NCI-H226 (cell line): ENCODE results near the gene MST1.

Experiments
- DNase-seq: peaks from one replicate; pipeline ENCODE4 v3.0.0-alpha.2; 2015

The MST1 gene

DNA sequence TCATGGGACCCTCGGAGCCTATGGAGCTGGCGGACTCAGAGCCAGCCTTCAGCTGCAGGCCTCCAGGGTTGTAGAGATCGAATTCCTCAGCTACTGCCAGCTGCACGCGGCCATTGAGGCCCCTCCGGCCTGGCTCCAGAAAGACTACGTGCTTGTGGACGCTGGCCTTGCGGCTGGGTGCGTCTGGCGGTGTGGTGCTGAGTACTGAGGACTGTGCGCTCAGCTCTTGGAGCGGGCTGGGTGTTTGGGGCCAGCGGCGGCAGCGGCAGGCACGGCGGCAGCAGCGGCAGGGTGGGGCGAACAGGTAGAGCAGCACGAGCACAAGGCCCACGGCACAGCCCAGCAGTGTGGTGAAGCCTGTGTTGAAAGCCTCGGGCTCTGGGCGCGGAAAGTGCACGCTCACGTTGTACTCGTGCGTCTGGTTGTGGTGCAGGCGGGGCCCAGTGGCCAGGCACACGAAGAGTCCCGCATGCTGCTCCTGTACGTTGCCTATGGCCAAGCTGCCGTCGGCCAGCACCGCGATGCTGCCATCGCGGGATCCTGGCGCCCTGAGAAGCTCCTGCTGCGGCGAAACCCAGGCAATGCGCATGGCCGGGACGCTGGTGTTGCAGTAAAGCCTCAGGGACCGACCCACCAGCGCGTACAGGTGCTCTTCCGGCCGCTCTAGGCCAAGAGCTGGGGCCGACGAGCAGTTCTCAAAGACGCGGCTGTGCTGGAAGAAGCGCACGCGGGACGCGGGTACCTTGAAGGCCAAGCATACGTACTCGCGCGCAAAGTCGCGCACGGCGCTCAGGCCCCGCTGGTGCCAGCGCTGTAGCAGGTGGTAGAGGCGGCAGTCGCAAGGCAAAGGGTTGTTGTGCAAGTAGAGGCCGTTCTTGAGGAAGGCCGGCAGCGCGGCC is 28.9 kb upstream of the MST1 start:
- no peak for DNase-seq

DNA sequence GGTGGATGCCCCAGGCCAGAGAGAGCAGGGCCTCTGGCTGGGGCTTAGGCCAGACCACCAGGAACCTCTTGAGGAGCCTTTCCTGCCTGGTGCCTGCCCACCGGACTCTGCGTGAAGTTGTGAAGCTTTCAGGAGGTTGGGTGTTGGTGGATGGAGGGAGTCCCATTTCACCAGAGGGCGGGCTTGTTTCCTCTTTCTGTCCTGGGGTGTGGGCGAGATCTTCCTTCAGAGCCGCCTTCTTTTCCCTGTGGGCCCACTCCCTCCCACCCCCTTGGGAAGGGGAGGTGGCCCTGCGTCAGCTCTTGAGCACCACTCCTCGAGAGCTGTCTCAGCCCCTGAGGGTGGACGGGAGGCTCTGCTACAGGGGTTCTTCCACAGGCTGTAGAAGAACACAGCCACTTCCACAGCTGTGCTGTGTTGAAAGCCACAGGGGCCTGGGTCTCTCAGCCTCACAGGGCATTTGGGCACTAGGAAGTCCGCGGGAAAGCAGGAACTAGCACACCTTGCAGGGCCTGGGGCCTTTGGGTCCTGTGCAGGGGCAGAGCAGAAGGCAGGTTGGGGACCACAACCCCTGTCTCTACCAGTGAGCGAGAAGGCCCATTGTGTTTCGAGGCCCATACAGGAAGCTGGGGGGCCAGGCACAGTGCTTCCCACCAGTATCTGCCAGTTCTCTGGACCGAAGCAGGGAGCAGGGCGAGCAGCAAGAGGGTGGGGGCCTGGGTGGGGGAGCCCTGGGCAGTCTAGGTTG is 28.1 kb upstream of the MST1 start:
- DNase-seq, result no peak

DNA sequence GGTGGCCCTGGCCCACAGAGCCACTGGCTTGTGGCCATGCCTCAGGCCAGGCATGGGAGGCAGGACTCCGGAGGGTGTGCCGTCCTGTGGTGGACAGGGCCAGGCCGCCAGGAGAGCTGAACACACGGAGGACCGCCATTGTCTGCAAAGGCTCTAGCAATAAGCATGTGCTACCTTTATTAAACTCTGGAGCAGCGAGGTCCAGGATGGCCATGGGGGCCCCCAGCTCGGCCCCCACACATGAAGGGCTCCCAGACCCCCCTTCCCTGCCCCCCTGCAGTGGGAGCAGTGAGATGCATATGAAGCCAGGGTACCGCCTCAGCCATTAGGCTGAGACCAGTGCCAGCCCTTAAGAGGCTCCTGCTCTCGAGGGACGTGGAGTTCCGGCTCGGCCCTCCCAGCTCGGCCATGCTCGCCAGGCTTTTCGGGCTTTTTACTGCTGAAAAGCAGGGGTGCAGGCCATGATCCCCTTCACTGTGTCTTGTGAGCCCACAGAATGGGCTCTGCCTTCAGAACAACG is 27.5 kb upstream of the MST1 start:
- DNase-seq, result no peak

DNA sequence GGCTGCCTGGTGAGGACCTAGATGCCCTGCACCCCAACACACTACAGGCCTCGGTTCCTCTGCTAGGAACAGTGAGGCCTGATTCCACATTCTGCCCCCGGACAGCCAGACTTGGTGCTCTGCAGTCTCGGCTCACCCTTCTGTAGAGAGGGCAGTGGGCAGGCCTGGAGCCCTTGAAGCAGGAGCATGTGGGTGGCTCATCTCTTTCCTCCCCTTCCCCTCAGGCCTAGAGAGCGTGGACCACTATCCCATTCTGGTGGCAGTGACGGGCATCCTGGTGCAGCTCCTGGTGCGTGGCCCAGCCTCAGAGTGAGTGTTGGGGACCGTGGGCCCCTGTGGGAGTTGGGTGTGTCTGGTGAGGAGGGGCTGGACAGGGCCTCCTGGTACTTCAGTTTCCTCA is 26.9 kb upstream of the MST1 start:
- DNase-seq, result no peak

DNA sequence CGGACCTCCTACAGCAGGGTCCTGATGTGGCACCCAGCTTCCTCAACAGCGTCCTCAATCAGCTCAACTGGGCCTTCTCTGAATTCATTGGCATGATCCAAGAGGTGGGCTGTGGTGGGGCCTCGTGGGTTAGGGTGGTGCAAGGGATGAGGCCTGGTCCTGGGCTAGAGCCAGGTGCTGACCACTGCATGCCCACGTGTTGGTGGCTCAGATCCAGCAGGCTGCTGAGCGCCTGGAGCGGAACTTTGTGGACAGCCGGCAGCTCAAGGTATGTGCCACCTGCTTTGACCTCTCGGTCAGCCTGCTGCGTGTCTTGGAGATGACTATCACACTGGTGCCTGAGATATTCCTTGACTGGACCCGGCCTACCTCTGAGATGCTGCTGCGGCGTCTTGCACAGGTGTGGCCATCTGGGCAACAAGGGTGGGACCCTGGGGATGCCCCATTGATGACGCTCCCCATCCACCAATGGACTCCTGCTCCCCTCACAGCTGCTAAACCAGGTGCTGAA is 26.4 kb upstream of the MST1 start:
- DNase-seq, result no peak

DNA sequence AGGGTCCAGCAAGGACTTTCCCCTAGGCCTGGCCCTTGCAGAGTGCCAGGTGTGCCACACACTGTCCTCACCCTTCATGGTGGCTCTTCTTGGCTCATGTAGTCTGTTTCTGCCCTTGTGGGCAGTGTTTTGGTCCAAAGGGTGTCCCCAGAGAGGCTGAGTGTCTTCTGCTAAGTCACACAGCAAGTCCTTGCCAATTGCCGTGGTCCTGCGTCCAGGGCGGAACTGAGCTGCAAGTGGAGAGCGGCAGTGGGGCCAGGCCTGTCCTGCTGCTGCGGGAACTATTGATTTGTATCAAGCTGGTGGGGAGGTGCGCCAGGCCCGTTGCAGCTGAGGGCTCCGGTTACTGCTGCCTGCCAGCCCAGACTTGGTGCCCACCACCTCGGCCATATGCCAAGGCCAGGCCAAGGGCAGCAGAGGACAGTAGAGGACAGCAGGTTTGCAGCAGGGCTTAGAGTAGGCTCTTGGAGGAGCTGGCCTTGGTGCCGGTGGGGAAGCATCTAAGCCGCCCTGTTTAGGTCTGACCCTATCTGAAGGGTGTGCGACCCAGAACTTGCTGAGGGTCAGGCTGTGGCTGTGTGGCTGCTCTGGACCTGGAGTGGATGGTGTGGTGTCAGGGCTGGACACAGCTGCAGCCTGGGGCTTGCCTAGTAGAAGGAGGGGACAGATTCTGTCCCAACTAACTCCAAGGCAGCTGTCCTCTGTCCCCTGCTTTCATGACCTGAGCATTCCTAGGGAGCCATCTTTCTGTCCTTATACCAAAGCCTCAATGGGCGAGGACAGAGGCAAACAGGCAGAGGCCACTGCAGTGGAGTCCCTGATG is 25.7 kb upstream of the MST1 start:
- DNase-seq, result no peak

DNA sequence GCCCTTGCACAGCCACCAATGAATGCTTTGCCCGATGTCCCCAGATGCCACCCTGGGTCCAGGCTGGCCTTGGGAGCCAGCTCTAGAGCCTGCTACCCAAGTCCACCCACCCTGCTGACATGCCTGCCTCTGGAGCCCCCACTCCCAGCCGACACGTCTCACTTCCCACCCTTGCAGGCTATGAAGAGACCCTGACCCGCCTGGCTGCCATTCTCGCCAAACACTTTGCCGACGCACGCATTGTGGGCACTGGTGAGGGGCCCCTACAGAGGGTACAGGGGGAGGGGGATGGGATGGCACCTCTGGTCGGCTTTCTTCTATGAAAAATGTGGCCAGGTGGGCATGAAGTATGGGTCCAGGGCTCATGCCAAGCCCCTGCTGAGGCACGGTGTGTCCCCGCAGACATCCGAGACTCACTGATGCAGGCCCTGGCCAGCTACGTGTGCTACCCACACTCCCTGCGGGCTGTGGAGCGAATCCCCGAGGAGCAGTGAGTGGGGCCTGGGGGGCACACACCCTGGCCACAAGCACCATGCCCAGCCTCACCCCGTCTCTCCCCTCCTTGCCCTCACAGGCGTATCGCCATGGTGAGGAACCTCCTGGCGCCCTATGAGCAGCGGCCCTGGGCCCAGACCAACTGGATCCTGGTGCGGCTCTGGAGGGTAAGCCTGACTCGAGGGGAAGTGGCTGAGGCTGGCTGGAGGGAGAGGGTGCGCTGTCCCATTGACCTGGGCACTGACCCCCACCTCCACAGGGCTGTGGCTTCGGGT is 24.2 kb upstream of the MST1 start:
- DNase-seq, result no peak

DNA sequence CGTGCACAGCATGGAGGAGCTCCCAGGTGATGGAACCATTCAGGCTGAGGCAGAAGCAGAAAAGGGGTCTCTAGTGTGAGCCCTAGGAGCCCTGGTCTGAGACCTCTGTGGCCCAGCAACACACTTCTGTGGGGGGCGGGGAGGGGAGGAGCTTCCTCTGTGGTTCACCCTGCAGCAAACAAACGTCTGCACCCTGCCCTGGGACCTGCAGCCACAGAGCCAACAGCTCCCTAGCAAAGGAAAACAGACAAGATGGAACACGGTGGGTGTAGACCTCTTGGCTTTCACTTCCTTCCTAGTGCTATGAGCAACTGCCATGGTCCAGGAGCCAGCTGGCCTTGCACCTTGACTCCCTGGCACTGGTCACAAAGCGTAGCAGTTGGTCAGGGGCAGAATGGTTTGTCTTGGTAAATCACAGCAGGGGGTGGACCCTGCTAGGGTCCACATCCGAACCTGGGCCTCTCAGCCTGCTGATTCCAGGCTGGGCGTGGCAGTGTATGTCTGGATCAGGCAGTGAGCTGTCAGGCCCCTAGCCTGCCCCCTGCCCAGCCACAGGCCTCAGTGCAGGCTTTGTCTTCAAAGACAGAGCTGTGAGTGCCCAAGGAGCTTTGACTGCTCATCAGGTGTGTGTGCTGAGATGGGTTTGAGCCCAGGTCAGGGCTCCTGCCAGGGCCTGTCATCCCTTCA is 23.5 kb upstream of the MST1 start:
- DNase-seq, result no peak

DNA sequence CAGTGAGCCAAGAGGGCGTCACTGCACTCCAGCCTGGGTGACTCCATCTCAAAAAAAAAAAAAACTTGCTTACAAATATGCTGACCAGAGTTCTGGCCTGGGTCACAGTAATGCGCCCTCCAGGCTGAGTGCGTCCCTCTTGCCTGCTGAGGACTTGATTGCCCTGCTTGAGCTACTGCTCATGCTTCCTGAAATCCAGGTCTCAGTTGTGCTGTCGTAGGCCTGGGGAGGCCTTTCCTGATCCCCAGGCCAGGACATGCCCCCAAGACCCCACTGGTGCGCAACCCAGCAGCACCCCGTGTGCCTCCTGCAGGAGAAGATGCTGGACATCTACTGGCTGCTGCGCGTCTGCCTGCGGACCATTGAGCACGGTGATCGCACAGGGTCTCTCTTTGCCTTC is 22.9 kb upstream of the MST1 start:
- DNase-seq, result no peak

DNA sequence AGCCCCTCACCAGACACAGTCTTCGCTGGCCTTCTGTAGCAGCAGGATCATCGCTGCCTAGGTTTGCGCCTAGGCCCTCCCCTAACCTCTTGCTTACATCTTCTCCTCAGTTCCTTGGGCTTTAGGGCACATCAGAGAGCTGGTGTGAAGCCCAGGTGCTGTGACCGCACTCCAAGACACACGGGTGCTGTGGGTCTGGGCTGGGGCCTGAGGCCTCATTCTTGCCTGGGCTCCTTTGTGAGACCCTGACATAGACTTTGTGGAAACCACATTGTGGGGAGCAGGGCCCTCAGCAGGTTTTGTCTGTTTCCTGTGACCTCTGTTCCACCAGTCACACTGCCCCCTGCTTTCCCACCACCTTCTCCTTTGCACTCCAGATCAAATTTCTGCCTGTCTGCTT is 22.2 kb upstream of the MST1 start:
- no peak for DNase-seq

DNA sequence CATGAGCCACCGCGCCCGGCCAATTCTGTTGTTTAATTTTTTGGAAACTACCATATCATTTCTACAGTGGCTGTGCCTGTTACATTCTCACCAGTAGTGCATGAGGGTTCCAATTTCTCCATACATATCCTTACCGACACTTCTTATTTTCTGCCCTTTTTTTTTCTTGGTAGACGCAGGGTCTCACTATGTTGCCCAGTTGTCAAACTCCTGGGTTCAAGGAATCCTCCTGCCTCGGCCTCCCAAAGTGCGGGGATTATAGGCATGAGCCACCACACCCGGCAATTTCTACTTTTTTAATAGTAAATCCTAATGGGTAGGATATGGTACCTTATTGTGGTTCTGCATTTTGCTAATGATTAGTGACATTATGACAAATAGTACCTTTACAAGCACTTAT is 20.6 kb upstream of the MST1 start:
- DNase-seq, result no peak

DNA sequence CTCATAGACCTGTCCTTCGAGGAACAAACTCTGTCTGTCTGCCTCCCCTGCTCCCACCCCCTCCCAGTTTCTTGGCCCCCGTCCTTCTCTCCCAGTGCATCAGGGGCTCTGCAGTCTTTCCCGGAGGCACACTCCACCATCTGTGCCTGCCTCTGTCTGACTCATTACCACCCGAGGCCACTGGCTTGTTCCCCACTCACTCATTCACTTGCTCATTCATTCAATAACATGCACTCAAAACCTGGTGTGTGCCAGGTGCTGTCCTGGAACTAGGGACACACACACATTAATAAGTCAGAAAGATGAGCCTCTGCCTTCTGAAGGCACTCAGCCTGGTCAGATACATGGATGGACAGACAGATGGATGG is 17.8 kb upstream of the MST1 start:
- no peak for DNase-seq

DNA sequence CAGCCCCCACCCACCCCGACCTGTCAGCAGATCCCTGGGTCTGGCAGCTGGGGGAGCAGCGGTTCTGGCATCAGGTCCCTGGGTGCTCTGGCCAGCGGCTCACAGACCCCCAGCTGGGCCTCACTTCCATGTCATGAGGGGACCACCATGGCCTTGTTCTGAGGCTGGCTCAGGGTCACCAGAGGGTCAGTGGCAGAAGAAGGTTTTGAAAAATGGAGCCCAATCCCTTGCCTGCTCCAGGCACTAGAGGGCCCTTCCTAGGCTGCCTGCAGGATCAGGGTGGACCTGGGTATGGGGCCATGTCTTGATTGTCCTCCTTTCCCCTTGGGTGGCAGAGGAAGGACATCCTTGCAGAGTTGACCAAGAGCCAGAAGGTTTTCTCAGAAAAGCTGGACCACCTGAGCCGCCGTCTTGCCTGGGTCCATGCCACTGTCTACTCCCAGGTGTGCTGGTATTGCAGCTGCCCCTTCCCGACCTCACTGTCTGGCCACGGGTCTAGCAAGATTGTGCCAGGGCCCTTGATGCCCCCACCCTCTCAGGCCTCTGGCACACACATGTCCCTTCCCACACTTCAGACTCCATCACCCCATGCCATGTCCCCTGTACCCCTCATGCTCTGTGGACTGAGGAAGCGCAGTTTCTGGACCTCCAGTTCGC is 17.3 kb upstream of the MST1 start:
- no peak for DNase-seq

DNA sequence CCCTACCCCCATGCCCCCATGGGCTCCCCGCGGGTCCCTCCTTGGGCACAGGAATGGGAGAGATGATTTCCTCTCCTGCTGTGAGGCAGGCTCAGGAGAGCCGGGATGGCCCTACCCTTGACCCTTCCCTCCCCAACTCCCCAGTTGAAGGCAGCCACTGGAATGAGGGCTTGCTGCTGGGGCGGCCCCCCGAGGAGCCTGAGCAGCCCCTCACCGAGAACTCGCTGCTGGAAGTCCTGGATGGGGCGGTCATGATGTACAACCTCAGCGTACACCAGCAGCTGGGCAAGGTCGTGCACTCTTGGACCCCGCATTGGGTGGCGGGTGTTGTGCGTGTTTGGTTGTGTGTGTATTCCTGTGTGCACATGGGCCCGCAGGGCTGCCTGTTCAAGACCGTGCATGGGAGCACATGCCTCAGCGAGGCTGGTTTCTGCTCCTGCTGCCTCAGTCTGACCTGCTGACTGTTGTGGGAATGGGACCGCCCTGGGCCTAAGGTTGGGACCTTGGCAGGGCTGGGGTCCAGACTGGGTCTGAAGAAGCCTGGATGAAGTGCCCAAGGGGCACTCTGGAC is 16.2 kb upstream of the MST1 start:
- DNase-seq, result no peak

DNA sequence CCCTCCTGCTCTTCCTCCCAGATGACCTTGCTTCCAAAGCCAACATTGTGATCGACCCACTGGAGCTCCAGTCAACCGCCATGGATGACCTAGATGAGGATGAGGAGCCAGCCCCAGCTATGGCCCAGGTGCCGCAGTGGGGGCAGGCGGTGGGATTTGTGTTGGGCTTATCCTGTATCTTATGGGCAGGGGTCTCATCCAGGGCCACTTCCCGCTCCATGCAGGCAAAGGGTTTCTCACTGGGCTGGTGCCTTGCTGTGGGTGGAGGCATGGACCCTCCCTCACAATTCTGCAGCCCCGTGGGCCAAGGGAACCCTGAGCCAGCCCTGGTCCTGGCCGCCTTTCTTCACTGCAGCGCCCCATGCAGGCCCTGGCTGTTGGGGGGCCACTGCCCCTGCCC is 15.4 kb upstream of the MST1 start:
- DNase-seq, result no peak

DNA sequence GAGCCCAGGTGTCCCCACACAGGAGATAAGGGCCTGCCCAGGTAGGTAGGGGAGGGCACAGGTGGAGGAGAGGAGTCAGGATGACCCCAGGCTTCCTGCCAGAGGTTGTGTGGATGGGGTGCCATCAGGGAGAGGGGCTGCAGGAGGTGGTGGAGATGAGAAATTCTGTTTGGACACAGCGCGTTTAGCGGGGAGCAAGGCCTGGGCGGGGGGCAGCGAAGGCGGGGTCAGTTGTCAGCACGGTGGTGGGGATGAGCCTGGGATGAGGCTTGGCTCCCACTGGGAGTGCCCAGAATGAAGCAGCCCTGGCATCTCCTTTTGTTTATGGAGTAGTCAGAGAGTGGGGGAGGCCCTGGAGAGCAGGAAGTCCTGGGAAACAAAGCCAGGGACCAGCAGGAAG is 14.7 kb upstream of the MST1 start:
- DNase-seq, result no peak

DNA sequence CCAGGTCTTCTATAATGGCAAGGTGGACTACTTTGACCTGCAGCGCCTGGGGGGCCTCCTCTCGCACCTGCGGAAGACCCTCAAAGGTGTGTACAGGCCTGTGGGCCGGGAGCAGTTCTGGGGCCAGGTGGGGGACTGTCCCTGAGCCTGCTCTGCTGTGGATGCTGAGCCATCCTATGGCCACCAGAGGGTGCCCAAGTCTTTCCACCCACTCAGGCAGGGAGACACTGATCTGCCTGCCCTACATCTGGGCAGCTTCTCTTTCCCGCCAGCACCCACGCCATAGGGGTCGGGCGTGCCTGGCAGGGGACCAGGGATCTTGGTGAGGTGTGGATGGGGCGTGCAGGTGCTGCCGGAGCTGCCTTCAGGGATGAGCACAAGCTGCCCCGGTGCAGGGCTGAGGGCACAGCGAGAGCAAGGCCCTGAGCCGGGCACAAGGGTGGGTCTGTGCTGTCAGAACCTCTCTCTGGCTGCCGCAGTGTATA is 14.2 kb upstream of the MST1 start:
- peak; percentile 34 for DNase-seq

DNA sequence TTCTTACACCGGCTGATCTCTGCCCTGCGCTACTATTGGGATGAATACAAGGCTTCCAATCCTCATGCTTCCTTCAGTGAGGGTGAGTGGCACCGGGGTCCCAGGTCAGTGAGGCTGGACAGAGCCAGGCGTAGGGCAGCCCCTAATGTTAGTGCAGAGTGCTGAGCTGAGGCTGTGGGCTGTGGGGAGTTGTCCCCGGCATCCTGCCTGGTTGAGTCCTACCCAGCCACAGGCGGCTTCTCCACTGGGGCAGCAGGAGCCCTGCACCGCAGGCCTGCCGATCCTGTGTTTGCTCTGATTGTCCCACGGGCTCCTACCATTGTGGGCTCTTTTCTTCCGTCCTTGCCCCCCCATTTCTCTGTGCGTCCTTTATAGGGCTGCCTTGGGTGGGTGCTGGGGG is 13.4 kb upstream of the MST1 start:
- no peak for DNase-seq

DNA sequence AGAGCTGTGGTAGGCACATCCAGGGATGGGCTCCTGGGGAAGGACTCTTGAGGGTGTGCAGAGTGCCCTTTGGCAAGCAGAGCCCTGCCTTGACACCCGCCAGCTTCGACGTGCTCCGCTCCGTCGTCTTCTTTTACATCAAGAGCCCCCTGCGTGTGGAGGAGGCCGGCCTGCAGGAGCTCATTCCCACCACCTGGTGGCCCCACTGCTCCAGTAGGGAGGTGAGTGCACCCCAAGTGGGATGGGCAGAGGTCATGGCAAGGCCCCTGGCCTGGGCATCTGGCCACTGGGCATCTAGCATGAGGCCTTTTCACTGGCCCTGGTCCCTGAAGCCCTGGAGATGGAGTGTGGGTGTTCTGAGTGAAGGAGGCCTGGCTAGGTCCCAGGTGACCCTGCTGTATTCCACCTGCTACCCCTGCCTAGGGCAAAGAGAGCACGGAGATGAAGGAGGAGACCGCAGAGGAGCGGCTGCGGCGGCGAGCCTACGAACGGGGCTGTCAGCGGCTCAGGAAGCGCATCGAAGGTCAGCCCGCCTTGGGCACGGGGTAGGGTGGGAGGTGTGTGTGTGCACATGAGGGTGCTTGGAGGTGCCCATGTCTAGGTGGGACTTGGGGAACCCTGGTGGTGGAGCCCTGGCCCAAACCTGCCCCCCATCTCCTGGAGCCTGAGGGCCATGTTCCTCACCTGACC is 12.3 kb upstream of the MST1 start:
- no peak for DNase-seq
